Measurements from ENCODE around the gene LRIT1.

- TF ChIP-seq EZH2 (IDR thresholded peaks at IDR 0.05; ENCODE audit: insufficient read depth, low read length) (no peak), CTCF (IDR thresholded peaks at IDR 0.05; ENCODE audit: insufficient read depth, low read depth, low read length) (no peak)
Measured at GRCh38 chr10:84226616-84227015, 14.7 kb downstream of the LRIT1 start.
